GM10266 (cell line): ENCODE results near the gene COX5B.
"Not testable (repeated sequence)": the region's sequence is repeated elsewhere in the genome, so short reads cannot be mapped to it uniquely, and the experiment has no call there.

ENCODE experiments used
- DNase-seq: peaks from one replicate; pipeline ENCODE4 v3.0.0; 2012; ENCODE audit errors: extremely low spot score
- CTCF ChIP-seq: IDR thresholded peaks from 2 replicates; pipeline ENCODE4 v1.5.1; 2012; ENCODE audit warnings: mild to moderate bottlenecking, low read depth; ENCODE audit not compliant: control insufficient read depth, insufficient read depth; ENCODE audit errors: missing control alignments

Gene COX5B

GRCh38 chr2:97663962-97664635, 18.2 kb downstream of the COX5B start, which contains the start of gene ACTR1B:
Gene ACTR1B (minus strand): TSS chr2:97664044. CDS start chr2:97663890, 154 bp downstream.
- DNase-seq = peak; percentile 99
- peak; percentile 40 for TF ChIP-seq CTCF

GRCh38 chr2:97664636-97664970, 18.7 kb downstream of the COX5B start:
- TF ChIP-seq CTCF = no peak
- DNase-seq = no peak

GRCh38 chr2:97669448-97669847, 23.6 kb downstream of the COX5B start, which contains the start of gene C2orf92:
Gene C2orf92 (plus strand): TSS chr2:97669713. CDS start chr2:97669789, 76 bp downstream.
- TF ChIP-seq CTCF = no peak
- DNase-seq = no peak

GRCh38 chr2:97670471-97670870, 24.6 kb downstream of the COX5B start:
- no peak for TF ChIP-seq CTCF
- DNase-seq = no peak

GRCh38 chr2:97671526-97671925, 25.7 kb downstream of the COX5B start:
- TF ChIP-seq CTCF = no peak

GRCh38 chr2:97672606-97673140, 26.8 kb downstream of the COX5B start:
- DNase-seq = not testable (repeated sequence)

More at GRCh38 chr2:97671526-97671925, 25.7 kb downstream of the COX5B start:
- no peak for DNase-seq

- no peak for DNase-seq
- no peak for TF ChIP-seq CTCF
These were observed 27.5 kb downstream of the COX5B start for GRCh38 chr2:97673182-97673914.

GRCh38 chr2:97673915-97674283, 28.0 kb downstream of the COX5B start:
- TF ChIP-seq CTCF = no peak
- DNase-seq = no peak
